Activated naive CD8-positive, alpha-beta T cell treated with anti-CD3 and anti-CD28 coated beads, Interleukin-2, amount 50 U/mL, for 24 hours (primary cell): ENCODE data around the gene TBC1D13.

ENCODE experiments used
- ATAC-seq: fragments of 150-1000 bp; cut with Tn5 transposase; one replicate; pipeline ENCODE4 v1.10.0; 2021
- DNase-seq: peaks from one replicate; pipeline ENCODE4 v3.0.0; 2021
- H3K27ac Mint-ChIP-seq: one replicate; pipeline ENCODE4 v1.8.0; 2021; ENCODE audit warnings: mild to moderate bottlenecking, mixed read lengths
- H3K27me3 Mint-ChIP-seq: one replicate; pipeline ENCODE4 v1.8.0; 2021; ENCODE audit warnings: mixed read lengths
- H3K36me3 Mint-ChIP-seq: one replicate; pipeline ENCODE4 v1.8.0; 2021; ENCODE audit warnings: low read depth, mixed read lengths
- H3K4me1 Mint-ChIP-seq: one replicate; pipeline ENCODE4 v1.8.0; 2021; ENCODE audit warnings: mixed read lengths
- H3K4me3 Mint-ChIP-seq: one replicate; pipeline ENCODE4 v1.8.0; 2021; ENCODE audit warnings: mild to moderate bottlenecking, moderate library complexity, mixed read lengths
- H3K9me3 Mint-ChIP-seq: one replicate; pipeline ENCODE4 v1.8.0; 2021; ENCODE audit warnings: mixed read lengths

Gene TBC1D13

GRCh38 chr9:128821584-128822406 lies 34.7 kb downstream of the TBC1D13 start:
- ATAC-seq, result no peak
- Mint-ChIP-seq H3K27me3 (no peaks in the 10 kb centered on the region), H3K9me3 (no peaks in the 10 kb centered on the region), H3K27ac (no peak overlapping the region), H3K4me3 (no peak overlapping the region), H3K36me3 (peaks cover 12% of the 10 kb centered on the region), H3K4me1 (peaks cover 21% of the 10 kb centered on the region)
- no peak for DNase-seq

DNA sequence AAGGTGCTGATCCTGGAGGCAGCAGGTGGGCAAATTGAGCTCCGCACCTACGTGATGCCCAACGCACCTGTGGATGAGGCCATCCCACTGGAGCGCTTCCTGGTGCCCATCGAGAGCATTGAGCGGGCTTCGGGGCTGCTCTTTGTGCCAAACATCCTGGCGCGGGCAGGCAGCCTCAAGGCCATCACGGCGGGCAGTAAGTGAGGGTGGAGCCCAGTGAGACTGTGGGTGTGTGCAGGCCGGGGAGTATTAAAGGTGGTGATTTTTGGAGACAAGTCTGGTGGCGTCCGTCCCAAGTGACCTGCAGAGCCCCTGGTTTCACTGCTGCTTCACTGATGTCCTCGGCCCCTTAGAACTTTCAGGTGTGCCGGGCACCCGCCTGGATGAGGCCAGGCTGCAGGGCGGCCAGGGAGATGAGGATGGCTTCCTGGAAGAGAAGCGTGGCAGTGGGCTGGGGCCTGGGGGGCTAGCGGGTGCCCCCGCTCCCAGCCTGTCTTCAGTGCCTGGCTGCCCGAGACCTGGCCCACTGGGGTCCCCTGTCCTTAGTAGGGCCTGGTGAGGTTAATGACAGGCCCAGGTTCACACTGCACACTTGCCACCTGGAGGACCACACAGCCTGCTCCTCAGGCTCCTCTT lies 35.5 kb downstream of the TBC1D13 start:
- ATAC-seq, result no peak

GRCh38 chr9:128823362-128823902 lies 36.4 kb downstream of the TBC1D13 start:
- no peak for DNase-seq
- H3K27me3 Mint-ChIP-seq, result no peaks in the 10 kb centered on the region
- no peak for ATAC-seq
- no peak overlapping the region for H3K4me3 Mint-ChIP-seq
- peaks cover 17% of the 10 kb centered on the region for H3K36me3 Mint-ChIP-seq
- no peaks in the 10 kb centered on the region for H3K9me3 Mint-ChIP-seq
- H3K4me1 Mint-ChIP-seq, result peaks cover 27% of the 10 kb centered on the region
- H3K27ac Mint-ChIP-seq, result no peak overlapping the region

More for the DNA sequence above, 35.5 kb downstream of the TBC1D13 start:
- no peaks in the 10 kb centered on the region for H3K9me3 Mint-ChIP-seq
- H3K36me3 Mint-ChIP-seq, result peaks cover 17% of the 10 kb centered on the region
- H3K27ac Mint-ChIP-seq, result no peak overlapping the region
- DNase-seq, result no peak
- H3K4me3 Mint-ChIP-seq, result no peak overlapping the region
- H3K4me1 Mint-ChIP-seq, result peaks cover 23% of the 10 kb centered on the region
- H3K27me3 Mint-ChIP-seq, result no peaks in the 10 kb centered on the region

DNA sequence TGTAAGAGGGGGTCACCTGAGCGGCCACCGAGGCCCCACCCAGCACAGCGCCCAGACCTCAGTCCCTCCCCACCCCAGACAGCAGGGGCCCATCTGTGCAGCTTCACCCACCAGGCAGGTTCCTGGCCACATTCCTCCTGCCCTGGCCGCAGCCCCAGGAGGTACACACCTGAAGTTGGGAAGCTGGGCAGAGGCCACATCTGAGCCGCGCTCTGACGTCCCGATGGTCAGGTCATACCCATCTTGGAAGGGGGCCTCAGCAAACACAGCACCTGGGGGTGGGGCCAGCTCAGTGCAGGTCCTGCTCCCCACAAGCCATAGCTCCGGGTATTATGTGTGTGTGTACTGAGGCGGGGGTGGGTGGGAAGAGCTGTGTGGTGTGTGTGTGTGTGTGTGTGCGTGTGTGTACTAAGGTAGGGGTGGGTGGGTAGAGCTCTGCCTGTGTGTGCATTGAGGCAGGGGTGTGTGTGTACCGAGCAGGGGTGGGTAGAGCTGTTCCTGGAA lies 36.9 kb downstream of the TBC1D13 start:
- Mint-ChIP-seq H3K36me3 (peaks cover 23% of the 10 kb centered on the region), H3K9me3 (no peaks in the 10 kb centered on the region), H3K27me3 (no peaks in the 10 kb centered on the region), H3K4me3 (no peak overlapping the region), H3K4me1 (peaks cover 32% of the 10 kb centered on the region), H3K27ac (no peak overlapping the region)
- DNase-seq (no peak), ATAC-seq (no peak)

DNA sequence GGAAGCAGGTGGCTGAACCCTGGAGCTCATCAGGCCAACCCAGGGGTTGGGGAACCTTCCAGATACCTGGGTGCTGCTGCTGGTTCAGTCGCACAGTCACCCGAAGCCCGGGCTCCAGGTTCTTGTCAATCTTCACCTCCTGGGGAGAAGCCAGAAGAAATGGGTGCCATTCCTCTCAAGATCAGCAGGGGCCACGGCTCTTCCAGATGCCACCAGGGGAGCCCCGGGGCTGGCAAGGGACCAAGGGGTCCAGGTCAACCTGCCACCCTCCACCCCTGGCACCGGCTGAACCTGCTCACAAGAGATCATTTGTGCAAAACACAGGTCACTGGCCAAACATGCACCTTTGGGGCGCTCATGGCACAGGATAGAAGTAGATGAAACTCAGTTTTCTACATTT lies 37.9 kb downstream of the TBC1D13 start:
- no peak for ATAC-seq
- Mint-ChIP-seq H3K4me1 (peaks cover 27% of the 10 kb centered on the region), H3K27ac (no peak overlapping the region), H3K4me3 (no peak overlapping the region), H3K36me3 (peaks cover 24% of the 10 kb centered on the region), H3K27me3 (no peaks in the 10 kb centered on the region), H3K9me3 (no peaks in the 10 kb centered on the region)
- no peak for DNase-seq

DNA sequence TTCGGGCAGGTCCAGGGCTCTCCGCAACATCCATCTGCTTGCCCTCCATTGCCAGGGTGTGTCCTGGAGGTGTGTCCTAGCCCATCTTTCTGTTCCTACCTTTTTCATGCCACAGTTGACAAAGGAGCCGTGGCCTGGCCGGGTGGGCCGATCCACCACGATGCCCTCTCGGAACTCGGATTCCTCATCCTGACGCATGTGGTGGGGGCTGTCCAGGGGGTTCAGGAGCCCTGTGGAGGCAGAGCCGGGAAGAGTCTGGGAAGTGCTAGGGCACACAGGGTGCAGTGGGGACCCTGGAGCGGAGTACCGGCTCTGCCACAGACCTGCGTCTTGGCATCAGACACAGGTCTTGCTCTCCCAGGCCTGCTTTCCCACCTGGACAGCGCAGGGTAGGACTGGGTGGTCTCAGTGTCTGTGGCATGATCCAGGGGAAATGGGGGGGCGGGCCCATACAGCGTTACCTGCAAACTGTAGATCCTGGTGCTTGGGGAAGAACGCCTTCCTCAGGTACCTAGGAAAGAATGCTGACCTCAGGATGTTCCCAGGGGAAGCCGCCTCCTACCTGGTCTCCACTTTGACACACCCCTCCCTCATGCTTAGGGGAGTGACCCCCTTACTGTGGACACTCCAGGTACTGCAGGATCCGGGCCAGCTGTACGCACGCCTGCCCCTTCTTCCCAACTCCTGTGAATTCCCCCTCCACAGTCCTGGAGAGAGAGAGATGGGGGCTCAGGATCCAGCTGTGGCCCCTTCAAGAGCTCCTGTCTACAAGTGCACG lies 39.1 kb downstream of the TBC1D13 start:
- Mint-ChIP-seq H3K36me3 (peaks cover 24% of the 10 kb centered on the region), H3K27me3 (no peaks in the 10 kb centered on the region), H3K9me3 (no peaks in the 10 kb centered on the region), H3K4me3 (no peak overlapping the region), H3K27ac (no peak overlapping the region), H3K4me1 (peaks cover 23% of the 10 kb centered on the region)
- ATAC-seq (no peak), DNase-seq (no peak)

DNA sequence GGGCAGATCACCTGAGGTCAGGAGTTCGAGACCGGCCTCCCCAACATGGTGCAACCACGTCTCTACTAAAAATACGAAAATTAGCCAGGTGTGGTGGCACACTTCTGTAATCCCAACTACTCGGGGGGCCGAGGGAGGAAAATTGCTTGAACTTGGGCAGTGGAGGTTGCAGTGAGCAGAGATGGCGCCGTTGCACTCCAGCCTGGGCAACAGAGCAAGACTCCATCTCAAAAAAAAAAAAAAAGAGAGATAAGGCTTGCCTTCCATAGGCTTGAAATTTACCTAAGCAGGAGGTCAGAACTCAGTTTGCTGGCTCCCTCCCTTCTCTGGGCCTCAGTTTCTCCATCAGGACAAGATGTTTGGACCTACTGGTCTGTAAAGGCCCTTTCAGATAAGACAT lies 41.2 kb downstream of the TBC1D13 start:
- Mint-ChIP-seq H3K4me3 (peak overlapping the region; percentile 98), H3K27ac (peak overlapping the region; percentile 95), H3K4me1 (peaks cover 21% of the 10 kb centered on the region), H3K36me3 (peaks cover 23% of the 10 kb centered on the region), H3K27me3 (no peaks in the 10 kb centered on the region), H3K9me3 (no peaks in the 10 kb centered on the region)
- no peak for DNase-seq
- ATAC-seq, result no peak

DNA sequence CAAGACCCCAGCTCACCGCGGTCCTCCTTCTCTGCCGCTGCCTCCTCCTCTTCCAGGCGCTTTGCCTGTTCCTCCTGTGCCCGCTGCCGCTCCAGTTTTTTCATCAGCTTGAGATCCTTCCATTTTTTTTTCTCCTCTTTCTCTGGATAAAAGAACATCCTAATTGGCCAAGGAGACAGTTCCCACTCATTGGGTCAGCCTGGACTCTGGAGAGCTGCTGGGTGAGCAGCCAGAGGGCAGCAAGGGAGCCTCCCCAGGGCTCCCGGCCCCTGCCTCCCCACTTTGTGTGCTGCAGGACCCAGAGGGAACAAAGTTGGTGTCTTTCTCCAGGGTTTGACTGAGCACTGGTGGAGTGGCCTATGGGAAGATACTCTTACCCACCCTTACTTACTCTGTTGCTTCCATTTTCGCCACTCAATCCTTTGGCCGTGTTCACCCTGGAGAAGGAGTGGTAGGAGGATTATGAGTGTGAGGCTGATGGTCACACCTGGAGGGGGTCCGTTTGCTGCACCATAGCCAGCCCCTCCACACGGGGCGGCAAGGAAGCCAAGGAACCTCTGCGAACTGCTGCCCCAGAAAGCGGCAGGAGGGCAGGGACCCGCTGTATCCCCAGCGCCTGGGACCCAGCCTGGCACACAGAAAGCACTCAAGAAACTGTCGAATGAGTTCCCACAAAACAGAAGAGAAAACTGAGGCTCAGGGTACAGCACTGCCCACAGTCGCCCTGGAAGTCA lies 41.8 kb downstream of the TBC1D13 start:
- H3K27me3 Mint-ChIP-seq, result no peaks in the 10 kb centered on the region
- no peak for ATAC-seq
- H3K9me3 Mint-ChIP-seq, result no peaks in the 10 kb centered on the region
- H3K36me3 Mint-ChIP-seq, result peaks cover 23% of the 10 kb centered on the region
- H3K27ac Mint-ChIP-seq, result peak overlapping the region; percentile 95
- peak overlapping the region; percentile 98 for H3K4me3 Mint-ChIP-seq
- H3K4me1 Mint-ChIP-seq, result peaks cover 21% of the 10 kb centered on the region
- DNase-seq, result no peak

GRCh38 chr9:128829477-128830251 lies 42.6 kb downstream of the TBC1D13 start, which contains the start of gene SPOUT1:
TSS of gene SPOUT1 (minus strand) at chr9:128829794. CDS start at chr9:128829780, 14 bp downstream.
- peak; percentile 95 for DNase-seq
- Mint-ChIP-seq H3K9me3 (no peaks in the 10 kb centered on the region), H3K27ac (peak within 1 kb of the TSS; percentile 95), H3K4me1 (peaks cover 21% of the 10 kb centered on the region), H3K4me3 (peak within 1 kb of the TSS; percentile 98), H3K27me3 (no peaks in the 10 kb centered on the region), H3K36me3 (peaks cover 25% of the 10 kb centered on the region)
- peak; percentile 97 for ATAC-seq

DNA sequence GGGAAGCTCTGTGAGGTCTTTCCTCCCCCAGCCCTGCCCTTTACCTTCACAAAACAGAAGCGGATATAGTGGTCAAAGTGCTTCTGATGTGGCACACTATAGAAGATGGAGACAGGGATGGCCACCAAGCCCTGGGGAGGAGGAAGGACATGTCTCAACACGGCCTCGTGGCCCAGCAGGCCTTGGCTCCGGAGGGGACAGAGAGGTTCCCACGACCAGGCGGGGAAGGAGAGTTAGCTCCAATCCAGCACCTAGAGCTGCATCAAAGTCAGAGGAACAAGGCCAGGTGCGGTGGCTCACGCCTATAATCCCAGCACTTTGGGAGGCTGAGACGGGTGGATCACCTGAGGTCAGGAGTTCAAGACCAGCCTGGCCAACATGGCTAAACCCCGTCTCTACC lies 46.6 kb downstream of the TBC1D13 start:
- ATAC-seq (no peak), DNase-seq (no peak)
- no peaks in the 10 kb centered on the region for H3K27me3 Mint-ChIP-seq
- no peak overlapping the region for H3K4me3 Mint-ChIP-seq
- no peaks in the 10 kb centered on the region for H3K9me3 Mint-ChIP-seq
- H3K4me1 Mint-ChIP-seq, result peaks cover 9% of the 10 kb centered on the region
- no peak overlapping the region for H3K27ac Mint-ChIP-seq
- H3K36me3 Mint-ChIP-seq, result peaks cover 16% of the 10 kb centered on the region

GRCh38 chr9:128835246-128836210 lies 48.5 kb downstream of the TBC1D13 start:
- no peak overlapping the region for H3K4me3 Mint-ChIP-seq
- DNase-seq, result no peak
- no peaks in the 10 kb centered on the region for H3K4me1 Mint-ChIP-seq
- H3K36me3 Mint-ChIP-seq, result peaks cover 11% of the 10 kb centered on the region
- H3K27me3 Mint-ChIP-seq, result no peaks in the 10 kb centered on the region
- no peaks in the 10 kb centered on the region for H3K9me3 Mint-ChIP-seq
- H3K27ac Mint-ChIP-seq, result no peak overlapping the region
- ATAC-seq, result no peak

DNA sequence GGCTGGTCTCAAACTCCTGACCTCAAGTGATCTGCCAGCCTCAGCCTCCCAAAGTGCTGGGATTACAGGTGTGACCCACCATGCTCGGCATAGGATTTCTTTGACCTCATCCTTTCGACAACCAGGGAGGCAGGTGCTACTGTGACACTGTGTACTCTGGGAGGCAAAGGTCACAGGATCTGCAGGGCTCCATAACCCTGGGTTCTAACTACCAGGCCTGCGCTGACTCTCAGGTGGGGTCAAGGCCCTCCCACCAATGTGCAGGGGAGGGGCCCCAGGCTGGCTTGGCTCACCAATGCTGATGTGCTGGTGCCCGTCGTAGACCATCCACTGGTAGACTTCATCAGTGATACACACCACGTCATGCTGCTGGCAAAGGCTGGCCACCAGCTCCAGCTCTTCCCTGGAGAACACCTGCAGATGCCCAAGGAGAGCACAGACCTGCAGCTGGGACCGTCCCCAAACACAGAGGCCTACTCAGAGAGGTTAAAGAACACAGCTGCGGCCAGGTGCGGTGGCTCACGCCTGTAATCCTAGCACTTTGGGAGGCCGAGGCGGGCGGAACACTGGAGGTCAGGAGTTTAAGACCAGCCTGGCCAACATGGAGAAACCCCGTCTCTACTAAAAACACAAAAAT lies 49.6 kb downstream of the TBC1D13 start:
- no peaks in the 10 kb centered on the region for H3K9me3 Mint-ChIP-seq

More for the DNA sequence above, 49.6 kb downstream of the TBC1D13 start:
- Mint-ChIP-seq H3K27me3 (no peaks in the 10 kb centered on the region), H3K36me3 (peaks cover 11% of the 10 kb centered on the region), H3K4me3 (no peak overlapping the region), H3K4me1 (no peaks in the 10 kb centered on the region), H3K27ac (no peak overlapping the region)
- no peak for DNase-seq
- ATAC-seq, result no peak
